M059J (cell line): ENCODE measurements around the gene TIPRL. TPM values are rescaled to one million over a fixed set of nuclear protein-coding genes. Genes with fewer than 3 reads are reported as not detected.
"Not testable (repeated sequence)": the region's sequence is repeated elsewhere in the genome, so short reads cannot be mapped to it uniquely, and the experiment has no call there.

ENCODE experiments used
- DNase-seq: peaks from one replicate; pipeline ENCODE4 v3.0.0-alpha.2; 2012; ENCODE audit warnings: low read depth
- total RNA-seq: library from RNA; depleted of rRNA; stranded (reverse); fragments of >200 nt; shearing (Covaris generic); gene quantifications from 2 replicates; pipeline ENCODE4 v1.2.3, GENCODE V29; 2014; rRNA removed

Gene TIPRL
- total RNA-seq, result 41.7 and 65.9 TPM in 2 replicates

- peak; percentile 99 for DNase-seq
These were observed at the start of gene TIPRL for GRCh38 chr1:168178638-168179437. TIPRL (plus strand) TSS chr1:168178962; CDS start chr1:168179078, 116 bp downstream.

- no peak for DNase-seq
These were observed 48.8 kb upstream of the TIPRL start for GRCh38 chr1:168129933-168130332.

- DNase-seq, result no peak
These were observed 44.6 kb upstream of the TIPRL start for GRCh38 chr1:168134132-168134531.

- no peak for DNase-seq
These were observed 44.1 kb upstream of the TIPRL start for GRCh38 chr1:168134642-168135041.

- DNase-seq, result peak; percentile 41
These were observed 43.4 kb upstream of the TIPRL start for GRCh38 chr1:168135116-168135920.

- peak; percentile 41 for DNase-seq
These were observed 42.6 kb upstream of the TIPRL start for GRCh38 chr1:168135921-168136708.

- DNase-seq, result peak; percentile 70
These were observed 41.9 kb upstream of the TIPRL start, which contains the start of gene GPR161 for GRCh38 chr1:168136709-168137514. GPR161 (minus strand) TSS chr1:168136930; CDS start chr1:168104850, 32,080 bp downstream.

GRCh38 chr1:168137515-168137821 lies 41.3 kb upstream of the TIPRL start:
- DNase-seq, result no peak

- peak; percentile 49 for DNase-seq
These were observed 40.6 kb upstream of the TIPRL start for GRCh38 chr1:168138134-168138533.

- no peak for DNase-seq
These were observed 39.7 kb upstream of the TIPRL start for GRCh38 chr1:168139070-168139469.

GRCh38 chr1:168141871-168142385 lies 36.8 kb upstream of the TIPRL start:
- DNase-seq, result no peak

GRCh38 chr1:168145184-168146159 lies 33.3 kb upstream of the TIPRL start:
- DNase-seq, result peak; percentile 80

GRCh38 chr1:168146160-168146539 lies 32.6 kb upstream of the TIPRL start:
- no peak for DNase-seq

GRCh38 chr1:168146626-168147025 lies 32.1 kb upstream of the TIPRL start:
- no peak for DNase-seq

- DNase-seq, result no peak
These were observed 29.8 kb upstream of the TIPRL start for GRCh38 chr1:168148916-168149315.

GRCh38 chr1:168150283-168150682 lies 28.5 kb upstream of the TIPRL start:
- no peak for DNase-seq

GRCh38 chr1:168151935-168152334 lies 26.8 kb upstream of the TIPRL start:
- DNase-seq, result no peak

GRCh38 chr1:168154707-168155106 lies 24.1 kb upstream of the TIPRL start:
- DNase-seq, result not testable (repeated sequence)

GRCh38 chr1:168155910-168156309 lies 22.9 kb upstream of the TIPRL start:
- DNase-seq, result no peak

GRCh38 chr1:168157638-168158037 lies 21.1 kb upstream of the TIPRL start:
- DNase-seq, result no peak
